Activated T-cell treated with anti-CD3 and anti-CD28 coated beads, Interleukin-2, amount 50 U/mL, for 1 hour (primary cell): ENCODE results near the gene OR5K4.

Experiments used
- DNase-seq: peaks from one replicate; pipeline ENCODE4 v3.0.0-alpha.2; 2020

The OR5K4 gene

GRCh38 chr3:98353554-98353953 is at the start of gene OR5K4:
OR5K4 (plus strand) TSS chr3:98353854; CDS start chr3:98353854, 0 bp downstream.
- no peak for DNase-seq

GRCh38 chr3:98322101-98322500 is 31.6 kb upstream of the OR5K4 start:
- no peak for DNase-seq

GRCh38 chr3:98322686-98323085 is 31.0 kb upstream of the OR5K4 start:
- DNase-seq = no peak

- DNase-seq = no peak
Measured at GRCh38 chr3:98323425-98323824, 30.2 kb upstream of the OR5K4 start.

GRCh38 chr3:98325055-98325454 is 28.6 kb upstream of the OR5K4 start:
- DNase-seq = no peak

GRCh38 chr3:98326105-98326893 is 27.4 kb upstream of the OR5K4 start:
- DNase-seq = no peak

GRCh38 chr3:98326945-98327344 is 26.7 kb upstream of the OR5K4 start:
- DNase-seq = no peak

- no peak for DNase-seq
Measured at GRCh38 chr3:98328933-98329332, 24.7 kb upstream of the OR5K4 start.

GRCh38 chr3:98329392-98330124 is 24.1 kb upstream of the OR5K4 start:
- DNase-seq = peak; percentile 22

GRCh38 chr3:98331329-98331728 is 22.3 kb upstream of the OR5K4 start:
- DNase-seq = no peak

- DNase-seq = no peak
Measured at GRCh38 chr3:98333989-98334606, 19.6 kb upstream of the OR5K4 start.

GRCh38 chr3:98339031-98339430 is 14.6 kb upstream of the OR5K4 start:
- DNase-seq = no peak

GRCh38 chr3:98341758-98342157 is 11.9 kb upstream of the OR5K4 start:
- DNase-seq = no peak

- no peak for DNase-seq
Measured at GRCh38 chr3:98343647-98344507, 9.8 kb upstream of the OR5K4 start.

GRCh38 chr3:98350082-98350481 is 3.6 kb upstream of the OR5K4 start:
- DNase-seq = no peak

GRCh38 chr3:98359250-98359649 is 5.6 kb downstream of the OR5K4 start:
- no peak for DNase-seq

GRCh38 chr3:98359993-98360675 is 6.5 kb downstream of the OR5K4 start:
- DNase-seq = no peak

- DNase-seq = no peak
Measured at GRCh38 chr3:98360681-98361080, 7.0 kb downstream of the OR5K4 start.

GRCh38 chr3:98361289-98361688 is 7.6 kb downstream of the OR5K4 start:
- no peak for DNase-seq

- no peak for DNase-seq
Measured at GRCh38 chr3:98367464-98368246, 14.0 kb downstream of the OR5K4 start.

- no peak for DNase-seq
Measured at GRCh38 chr3:98371186-98371585, 17.5 kb downstream of the OR5K4 start.
